Umbilical cord (tissue), 2 donors: ENCODE data around the gene SCO1. TPM values are rescaled to one million over a fixed set of nuclear protein-coding genes. Genes with fewer than 3 reads are reported as not detected.
"Not testable (repeated sequence)": the region's sequence is repeated elsewhere in the genome, so short reads cannot be mapped to it uniquely, and the experiment has no call there.

Experiments
- DNase-seq: peaks from one replicate; pipeline ENCODE4 v3.0.0-alpha.2; 2015; ENCODE audit warnings: low spot score
- total RNA-seq: library from RNA; depleted of rRNA; stranded (reverse); fragments of >200 nt; gene quantifications from one replicate; pipeline ENCODE4 v1.2.3, GENCODE V29; 2014; ENCODE audit warnings: low replicate concordance; ENCODE audit not compliant: insufficient read depth

SCO1 gene
- total RNA-seq, 1 donor from 2014 or later: 57.8 TPM

GRCh38 chr17:10726196-10726595 lies 28.9 kb upstream of the SCO1 start:
- no peak for DNase-seq

- no peak for DNase-seq
Measured at GRCh38 chr17:10725262-10725661, 27.9 kb upstream of the SCO1 start.

GRCh38 chr17:10724546-10725195 lies 27.3 kb upstream of the SCO1 start:
- no peak for DNase-seq

- no peak for DNase-seq
Measured at GRCh38 chr17:10718547-10718946, 21.2 kb upstream of the SCO1 start.

- DNase-seq: no peak
Measured at GRCh38 chr17:10716218-10716617, 18.9 kb upstream of the SCO1 start.

GRCh38 chr17:10713318-10713717 lies 16.0 kb upstream of the SCO1 start:
- no peak for DNase-seq

GRCh38 chr17:10705727-10706126 lies 8.4 kb upstream of the SCO1 start:
- DNase-seq: no peak

GRCh38 chr17:10702574-10702973 lies 5.2 kb upstream of the SCO1 start:
- no peak for DNase-seq

GRCh38 chr17:10699856-10700255 lies 2.5 kb upstream of the SCO1 start:
- DNase-seq: no peak

- DNase-seq: peak; percentile 21
Measured at GRCh38 chr17:10698096-10698818, 924 bp upstream of the SCO1 start.

- not testable (repeated sequence) for DNase-seq
Measured at GRCh38 chr17:10695875-10696407, 1.4 kb downstream of the SCO1 start.

- no peak for DNase-seq
Measured at GRCh38 chr17:10687499-10687898, 9.8 kb downstream of the SCO1 start.

- peak; percentile 11 for DNase-seq
Measured at GRCh38 chr17:10683853-10684252, 13.5 kb downstream of the SCO1 start.

GRCh38 chr17:10681866-10682446 lies 15.4 kb downstream of the SCO1 start:
- DNase-seq: peak; percentile 56

- DNase-seq: no peak
Measured at GRCh38 chr17:10674704-10675103, 22.6 kb downstream of the SCO1 start.

GRCh38 chr17:10673312-10673711 lies 24.0 kb downstream of the SCO1 start:
- DNase-seq: peak; percentile 63

GRCh38 chr17:10668775-10669174 lies 28.6 kb downstream of the SCO1 start:
- DNase-seq: peak; percentile 18

- no peak for DNase-seq
Measured at GRCh38 chr17:10666906-10667305, 30.4 kb downstream of the SCO1 start.

- DNase-seq: no peak
Measured at GRCh38 chr17:10664571-10664970, 32.8 kb downstream of the SCO1 start.

- no peak for DNase-seq
Measured at GRCh38 chr17:10663231-10663630, 34.1 kb downstream of the SCO1 start.

- no peak for DNase-seq
Measured at GRCh38 chr17:10661437-10661836, 35.9 kb downstream of the SCO1 start.

- no peak for DNase-seq
Measured at GRCh38 chr17:10657879-10658278, 39.5 kb downstream of the SCO1 start.

- no peak for DNase-seq
Measured at GRCh38 chr17:10657148-10657547, 40.2 kb downstream of the SCO1 start, which contains the start of gene MYH3. Gene MYH3, minus strand, starts transcription at chr17:10657309. Its CDS starts 2,245 bp downstream, at chr17:10655064.
